ENCODE measurements around the gene LYSMD4.

GRCh38 chr15:99708563-99708962 is 24.7 kb downstream of the LYSMD4 start:
- TF ChIP-seq TP53 (CRISPR knock-in tag; IDR thresholded peaks at IDR 0.05) (no peak), CREB1 (CRISPR knock-in tag; IDR thresholded peaks at IDR 0.05) (no peak), JUN (CRISPR knock-in tag; IDR thresholded peaks at IDR 0.05) (no peak), IRF2 (CRISPR knock-in tag; IDR thresholded peaks at IDR 0.05; ENCODE audit: borderline replicate concordance, low read depth) (no peak), CTCF (IDR thresholded peaks at IDR 0.05) (no peak), GABPB1 (CRISPR knock-in tag; IDR thresholded peaks at IDR 0.05) (no peak), SOX15 (CRISPR knock-in tag; IDR thresholded peaks at IDR 0.05) (no peak), MAX (CRISPR knock-in tag; IDR thresholded peaks at IDR 0.05) (no peak), SMAD3 (CRISPR knock-in tag; IDR thresholded peaks at IDR 0.05; ENCODE audit: borderline replicate concordance) (no peak), ETV6 (CRISPR knock-in tag; IDR thresholded peaks at IDR 0.05) (no peak), ARID4B (CRISPR knock-in tag; IDR thresholded peaks at IDR 0.05; ENCODE audit: borderline replicate concordance) (no peak)
